ENCODE results near the gene UVRAG.
"Not testable (repeated sequence)": the region's sequence is repeated elsewhere in the genome, so short reads cannot be mapped to it uniquely, and the experiment has no call there.

UVRAG gene

GRCh38 chr11:75852406-75853017 lies 37.5 kb downstream of the UVRAG start (continued):
- TF ChIP-seq HIC1 (tag by site-specific recombination; IDR thresholded peaks at IDR 0.05) (0 out of 2 replicates have a peak, but pooled peaks have one; percentile 26), ZNF223 (tag by site-specific recombination; IDR thresholded peaks at IDR 0.05) (no peak)

DNA sequence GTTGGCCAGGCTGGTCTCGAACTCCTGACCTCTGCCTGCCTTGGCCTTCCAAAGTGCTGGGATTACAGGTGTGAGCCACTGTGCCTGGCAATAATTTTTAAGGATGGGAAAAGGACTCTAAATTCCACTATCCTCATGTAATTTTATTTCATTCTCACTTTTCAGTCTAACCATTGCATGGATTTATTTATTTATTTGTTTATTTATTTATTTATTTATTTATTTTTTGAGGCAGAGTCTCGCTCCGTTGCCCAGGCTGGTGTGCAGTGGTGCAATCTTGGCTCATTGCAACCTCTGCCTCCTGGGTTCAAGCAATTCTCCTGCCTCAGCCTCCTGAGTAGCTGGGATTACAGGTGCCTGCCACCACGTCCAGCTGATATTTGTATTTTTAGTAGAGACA lies 38.6 kb downstream of the UVRAG start:
- POLR2A ChIA-PET; H3K4me3 ChIP-seq (ENCODE audit: low read depth, low read length); H3K4me1 ChIP-seq (ENCODE audit: control insufficient read depth, insufficient read depth, low read length); CTCF ChIA-PET; H3K9me3 ChIP-seq (ENCODE audit: control insufficient read depth, insufficient read depth, low read depth, low read length); H3K27ac ChIP-seq (ENCODE audit: extremely low read depth, low read depth, low read length); H3K36me3 ChIP-seq (ENCODE audit: control insufficient read depth in 2 of 2, insufficient read depth in 1 of 2, low read length in 2 of 2): not testable (repeated sequence)
- TF ChIP-seq ZNF654 (tag by site-specific recombination; IDR thresholded peaks at IDR 0.05; ENCODE audit: low read depth) = 0 out of 2 replicates have a peak, but pooled peaks have one; percentile 20
- TF ChIP-seq ZBTB8A (tag by site-specific recombination; IDR thresholded peaks at IDR 0.05) = peak; percentile 27; the same call in 1 of the 2 replicates
- TF ChIP-seq ZNF518A (tag by site-specific recombination; conservative IDR thresholded peaks at IDR 0.05; ENCODE audit: low read depth) = peak; percentile 76
- TF ChIP-seq ZNF394 (tag by site-specific recombination; IDR thresholded peaks at IDR 0.05; ENCODE audit: borderline replicate concordance) = peak; percentile 78; the same call in 1 of the 2 replicates
- peak; percentile 59; the same call in 1 of the 2 replicates for TF ChIP-seq ZNF266 (tag by site-specific recombination; IDR thresholded peaks at IDR 0.05; ENCODE audit: low read depth)
- TF ChIP-seq ZNF623 (tag by site-specific recombination; IDR thresholded peaks at IDR 0.05) = peak; percentile 31; the same call in 1 of the 2 replicates
- 0 out of 2 replicates have a peak, but pooled peaks have one; percentile 7 for TF ChIP-seq ZNF433 (tag by site-specific recombination; IDR thresholded peaks at IDR 0.05; ENCODE audit: low read depth)
- TF ChIP-seq, protein P1, sequence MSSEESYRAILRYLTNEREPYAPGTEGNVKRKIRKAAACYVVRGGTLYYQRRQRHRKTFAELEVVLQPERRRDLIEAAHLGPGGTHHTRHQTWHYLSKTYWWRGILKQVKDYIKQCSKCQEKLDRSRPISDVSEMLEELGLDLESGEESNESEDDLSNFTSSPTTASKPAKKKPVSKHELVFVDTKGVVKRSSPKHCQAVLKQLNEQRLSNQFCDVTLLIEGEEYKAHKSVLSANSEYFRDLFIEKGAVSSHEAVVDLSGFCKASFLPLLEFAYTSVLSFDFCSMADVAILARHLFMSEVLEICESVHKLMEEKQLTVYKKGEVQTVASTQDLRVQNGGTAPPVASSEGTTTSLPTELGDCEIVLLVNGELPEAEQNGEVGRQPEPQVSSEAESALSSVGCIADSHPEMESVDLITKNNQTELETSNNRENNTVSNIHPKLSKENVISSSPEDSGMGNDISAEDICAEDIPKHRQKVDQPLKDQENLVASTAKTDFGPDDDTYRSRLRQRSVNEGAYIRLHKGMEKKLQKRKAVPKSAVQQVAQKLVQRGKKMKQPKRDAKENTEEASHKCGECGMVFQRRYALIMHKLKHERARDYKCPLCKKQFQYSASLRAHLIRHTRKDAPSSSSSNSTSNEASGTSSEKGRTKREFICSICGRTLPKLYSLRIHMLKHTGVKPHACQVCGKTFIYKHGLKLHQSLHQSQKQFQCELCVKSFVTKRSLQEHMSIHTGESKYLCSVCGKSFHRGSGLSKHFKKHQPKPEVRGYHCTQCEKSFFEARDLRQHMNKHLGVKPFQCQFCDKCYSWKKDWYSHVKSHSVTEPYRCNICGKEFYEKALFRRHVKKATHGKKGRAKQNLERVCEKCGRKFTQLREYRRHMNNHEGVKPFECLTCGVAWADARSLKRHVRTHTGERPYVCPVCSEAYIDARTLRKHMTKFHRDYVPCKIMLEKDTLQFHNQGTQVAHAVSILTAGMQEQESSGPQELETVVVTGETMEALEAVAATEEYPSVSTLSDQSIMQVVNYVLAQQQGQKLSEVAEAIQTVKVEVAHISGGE (tag by site-specific recombination; conservative IDR thresholded peaks at IDR 0.05; ENCODE audit: low read depth) = peak; percentile 50; the same call in 1 of the 2 replicates
- TF ChIP-seq ZNF426 (tag by site-specific recombination; IDR thresholded peaks at IDR 0.05) = peak; percentile 56
- TF ChIP-seq ZNF558 (tag by site-specific recombination; IDR thresholded peaks at IDR 0.05) = peak; percentile 42; the same call in 1 of the 2 replicates
- TF ChIP-seq ZNF140 (tag by site-specific recombination; IDR thresholded peaks at IDR 0.05) = peak; percentile 57; the same call in 1 of the 2 replicates
- TF ChIP-seq ZNF202 (tag by site-specific recombination; IDR thresholded peaks at IDR 0.05; ENCODE audit: borderline replicate concordance) = 0 out of 2 replicates have a peak, but pooled peaks have one; percentile 21
- peak; percentile 48 for TF ChIP-seq ZNF555 (tag by site-specific recombination; conservative IDR thresholded peaks at IDR 0.05)

Measured in HEK293 (cell line).